Stimulated activated CD4-positive, alpha-beta T cell treated with anti-CD3 and anti-CD28 coated beads, Interleukin-15, amount 100 ng/mL, for 48 hours (primary cell): ENCODE data around the gene DHCR7.

Experiments used
- DNase-seq, 2 donors: peaks; one replicate each; pipeline ENCODE4 v3.0.0-alpha.2; 2020; ENCODE audit warnings: low read depth in 2 of 2

Gene DHCR7, protein sequence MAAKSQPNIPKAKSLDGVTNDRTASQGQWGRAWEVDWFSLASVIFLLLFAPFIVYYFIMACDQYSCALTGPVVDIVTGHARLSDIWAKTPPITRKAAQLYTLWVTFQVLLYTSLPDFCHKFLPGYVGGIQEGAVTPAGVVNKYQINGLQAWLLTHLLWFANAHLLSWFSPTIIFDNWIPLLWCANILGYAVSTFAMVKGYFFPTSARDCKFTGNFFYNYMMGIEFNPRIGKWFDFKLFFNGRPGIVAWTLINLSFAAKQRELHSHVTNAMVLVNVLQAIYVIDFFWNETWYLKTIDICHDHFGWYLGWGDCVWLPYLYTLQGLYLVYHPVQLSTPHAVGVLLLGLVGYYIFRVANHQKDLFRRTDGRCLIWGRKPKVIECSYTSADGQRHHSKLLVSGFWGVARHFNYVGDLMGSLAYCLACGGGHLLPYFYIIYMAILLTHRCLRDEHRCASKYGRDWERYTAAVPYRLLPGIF

DNA sequence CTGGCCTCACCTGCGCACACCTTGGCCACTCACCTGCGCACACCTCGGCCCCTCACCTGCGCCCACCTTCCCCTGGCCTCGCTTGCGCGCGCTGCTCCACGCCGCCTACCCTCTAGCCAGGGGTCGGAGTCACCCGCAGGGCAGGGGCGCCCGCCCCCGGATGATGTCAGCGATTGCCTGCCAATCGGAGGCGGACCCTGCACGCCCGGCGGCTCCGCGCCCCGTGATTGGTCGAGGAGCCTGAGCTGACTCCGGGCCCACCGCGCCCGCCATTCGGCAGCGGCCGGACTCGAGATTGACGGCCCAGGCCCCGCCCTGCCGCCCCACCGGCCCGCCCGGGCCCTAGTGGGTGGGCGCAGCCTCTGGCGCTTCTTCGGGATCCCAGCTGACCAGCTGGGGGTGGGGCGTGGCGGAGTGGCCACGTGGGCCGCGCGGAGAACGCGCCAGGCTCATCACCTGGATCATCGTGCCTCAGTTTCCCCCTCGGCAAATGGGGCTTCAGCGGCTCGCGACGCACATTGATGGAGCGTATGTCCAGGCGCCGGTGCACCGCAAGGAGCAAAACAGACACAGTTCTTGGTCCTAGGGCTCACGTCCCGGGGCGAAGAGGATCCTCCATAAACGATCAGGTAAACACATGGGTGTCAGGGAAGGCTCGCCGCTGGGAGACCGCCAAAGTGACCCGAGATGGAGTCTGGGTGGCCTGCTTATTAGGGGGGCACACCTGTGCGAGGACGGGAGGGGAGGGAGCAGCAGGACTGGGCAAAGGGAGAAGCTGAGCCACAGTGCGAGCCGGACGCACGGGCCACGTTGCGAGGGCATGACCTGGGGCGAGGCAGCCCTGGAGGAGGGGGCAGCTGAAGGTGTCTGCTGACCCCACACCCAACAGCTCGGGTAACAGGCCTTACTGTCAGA is at the start of gene DHCR7:
Gene DHCR7, minus strand, starts transcription at position 137 of the 915 bp plus-strand sequence. CDS start 3,441 bp downstream, outside the sequence.
- DNase-seq: peak; percentile 87 to 95

DNA sequence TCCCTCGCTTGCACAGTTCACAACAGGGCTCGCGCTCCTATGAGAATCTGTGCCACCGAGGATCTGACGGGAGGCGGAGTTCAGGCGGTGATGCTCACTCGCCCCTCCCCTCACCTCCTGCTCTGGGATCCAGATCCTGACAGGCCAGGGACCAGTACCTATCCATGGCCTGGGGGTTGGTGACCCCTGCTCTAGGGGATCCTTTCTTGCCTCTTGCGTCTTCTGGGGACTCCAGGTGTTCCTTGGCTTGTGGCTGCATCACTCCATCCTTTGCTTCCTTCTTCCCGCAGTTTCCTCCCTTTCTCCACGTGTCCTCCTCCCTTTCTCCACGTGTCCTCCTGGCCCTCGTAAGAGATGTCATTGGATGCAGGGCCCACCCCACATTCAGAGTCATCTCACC is 48.2 kb upstream of the DHCR7 start:
- no peak for DNase-seq

DNA sequence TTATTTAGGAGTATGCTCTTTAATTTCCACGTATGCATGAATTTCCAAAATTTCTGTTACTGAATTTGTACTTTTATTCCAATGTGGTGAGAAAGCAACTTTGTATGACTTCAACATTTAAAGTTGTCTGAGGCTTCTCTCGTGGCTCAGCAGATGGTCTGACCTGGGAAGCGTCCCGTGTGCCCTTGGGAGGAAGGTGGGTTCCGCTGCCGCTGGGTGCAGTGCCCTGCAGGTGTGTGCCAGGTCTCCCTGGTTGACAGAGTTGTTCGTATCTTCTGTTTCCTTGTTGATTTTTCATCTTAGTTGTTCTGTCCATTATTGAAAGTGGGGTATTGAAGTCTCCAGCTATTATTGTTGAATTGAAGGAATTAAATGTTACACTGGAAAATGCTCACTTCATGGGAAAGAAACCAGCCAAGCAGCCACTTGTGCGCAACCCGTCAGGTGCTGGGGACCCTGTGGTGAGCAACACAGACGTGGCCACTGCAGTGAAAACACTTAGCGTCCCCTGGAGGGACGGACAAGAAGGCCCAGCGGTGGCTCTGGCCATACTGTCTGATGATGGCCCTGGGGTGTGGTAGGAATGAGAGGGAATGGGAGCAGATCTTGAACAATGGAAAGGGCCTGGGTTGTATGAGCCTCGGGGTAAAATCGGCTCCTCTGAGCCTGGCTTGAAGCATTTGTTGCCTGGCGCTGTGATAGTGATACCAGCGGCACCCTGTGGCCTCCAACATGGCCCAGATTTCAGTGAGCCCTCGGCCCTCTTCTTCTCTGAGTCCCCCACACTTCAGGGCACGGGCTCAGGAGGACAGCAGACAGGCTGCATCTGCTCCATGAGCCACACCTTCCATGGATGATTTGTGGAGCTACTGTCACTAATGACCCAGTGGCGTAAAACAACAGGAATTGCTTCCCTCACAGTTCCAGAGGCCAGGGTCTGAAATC is 47.4 kb upstream of the DHCR7 start:
- no peak for DNase-seq

DNA sequence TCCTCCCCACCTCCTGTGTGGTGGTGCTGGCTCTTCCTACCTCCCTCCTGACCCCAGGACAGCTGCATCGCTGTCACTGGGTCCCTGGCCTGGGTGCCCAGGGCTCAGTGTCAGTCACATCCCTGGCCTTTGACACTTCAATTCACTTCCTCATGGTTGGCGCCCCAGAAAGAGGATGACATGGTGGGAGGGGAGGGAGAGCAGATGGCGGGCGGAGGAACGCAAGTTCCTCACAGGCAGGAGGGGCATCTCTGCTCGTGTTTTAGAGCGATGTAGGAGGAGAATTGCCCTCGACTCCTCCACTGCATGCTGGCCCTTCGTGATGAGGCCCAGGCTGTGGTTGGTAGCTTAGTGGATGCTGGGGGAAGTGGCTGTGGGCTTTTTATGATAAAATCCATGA is 43.7 kb upstream of the DHCR7 start:
- DNase-seq: no peak

DNA sequence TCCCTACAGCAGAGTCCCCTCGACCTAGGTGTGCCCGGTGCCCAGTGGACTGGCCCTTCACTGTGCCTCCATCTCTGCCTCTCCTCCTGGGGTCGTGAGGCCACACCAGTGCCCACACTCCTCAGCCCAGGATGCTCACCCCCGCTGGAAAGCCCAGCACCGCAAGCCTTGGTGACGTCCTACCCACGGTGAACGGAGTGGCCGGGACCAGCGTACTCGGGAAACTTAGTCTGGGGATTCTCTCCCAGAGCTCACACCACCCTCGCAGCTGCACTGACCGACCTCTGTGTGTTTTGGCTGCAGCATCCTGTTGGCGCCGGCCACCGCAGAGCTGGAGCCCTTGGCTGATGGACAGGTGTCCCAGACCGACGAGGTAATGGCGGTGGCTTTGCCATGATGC is 43.3 kb upstream of the DHCR7 start:
- DNase-seq: no peak

DNA sequence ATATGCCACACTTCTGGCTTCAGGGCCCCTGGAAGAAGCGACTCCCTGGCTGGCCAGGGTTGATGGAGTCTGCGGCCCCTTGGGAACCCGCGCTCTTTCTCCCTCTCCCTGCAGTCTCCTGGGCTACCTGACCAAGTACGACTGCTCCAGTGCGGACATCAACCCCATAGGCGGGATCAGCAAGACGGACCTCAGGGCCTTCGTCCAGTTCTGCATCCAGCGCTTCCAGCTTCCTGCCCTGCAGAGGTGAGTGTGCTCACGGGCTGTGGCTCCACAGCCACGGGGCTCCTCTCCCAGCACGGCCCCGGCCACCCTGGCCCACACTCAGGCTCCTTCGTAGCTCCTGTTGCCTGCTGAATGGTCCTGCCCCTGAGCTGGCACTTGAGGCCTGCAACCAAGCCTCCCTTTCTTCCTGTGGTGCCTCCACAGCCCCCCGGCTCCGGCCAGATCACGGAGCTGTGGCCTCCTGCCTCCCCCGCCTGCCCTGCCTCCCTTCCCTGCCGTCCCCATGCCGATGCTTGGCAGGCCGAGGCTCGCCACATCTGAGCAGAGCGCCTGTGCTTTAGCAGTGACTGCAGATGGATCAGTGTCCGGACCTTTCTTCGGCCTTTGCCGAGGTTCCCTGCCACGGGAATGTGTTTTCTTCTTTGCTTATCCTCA is 42.7 kb upstream of the DHCR7 start:
- no peak for DNase-seq

DNA sequence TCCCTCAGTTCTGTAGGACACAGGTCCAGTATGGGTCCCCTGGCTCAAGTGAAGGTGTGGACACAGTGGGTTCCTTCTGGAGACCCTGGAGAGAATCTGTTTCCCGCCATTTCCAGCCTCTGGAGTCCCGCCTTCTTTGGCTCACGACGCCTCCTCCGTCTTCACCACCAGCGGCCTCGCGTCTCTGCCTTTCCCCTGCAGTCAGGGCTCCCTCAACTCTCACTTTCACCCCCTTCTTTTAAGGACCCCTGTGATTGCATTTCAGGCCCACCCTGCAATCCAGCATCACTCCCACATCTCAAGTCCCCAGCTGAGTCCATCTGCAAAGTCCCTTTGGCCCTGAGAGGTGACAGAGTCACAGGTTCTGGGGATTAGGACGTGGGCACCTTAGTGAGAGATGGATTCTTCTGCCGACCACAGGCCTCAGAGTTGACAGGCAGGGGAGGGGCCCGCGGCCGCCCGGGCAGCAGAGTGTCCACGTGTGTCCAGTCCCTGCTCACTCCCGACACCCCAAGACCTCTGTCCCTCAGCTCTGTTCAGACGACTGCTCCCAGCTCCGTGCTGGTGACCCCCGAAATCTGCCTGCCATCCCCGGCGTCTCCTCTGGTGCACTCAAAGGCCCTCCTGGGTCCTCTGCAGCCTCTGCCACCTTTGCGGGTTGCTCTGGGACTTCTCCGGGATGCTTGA is 42.0 kb upstream of the DHCR7 start:
- DNase-seq: no peak

DNA sequence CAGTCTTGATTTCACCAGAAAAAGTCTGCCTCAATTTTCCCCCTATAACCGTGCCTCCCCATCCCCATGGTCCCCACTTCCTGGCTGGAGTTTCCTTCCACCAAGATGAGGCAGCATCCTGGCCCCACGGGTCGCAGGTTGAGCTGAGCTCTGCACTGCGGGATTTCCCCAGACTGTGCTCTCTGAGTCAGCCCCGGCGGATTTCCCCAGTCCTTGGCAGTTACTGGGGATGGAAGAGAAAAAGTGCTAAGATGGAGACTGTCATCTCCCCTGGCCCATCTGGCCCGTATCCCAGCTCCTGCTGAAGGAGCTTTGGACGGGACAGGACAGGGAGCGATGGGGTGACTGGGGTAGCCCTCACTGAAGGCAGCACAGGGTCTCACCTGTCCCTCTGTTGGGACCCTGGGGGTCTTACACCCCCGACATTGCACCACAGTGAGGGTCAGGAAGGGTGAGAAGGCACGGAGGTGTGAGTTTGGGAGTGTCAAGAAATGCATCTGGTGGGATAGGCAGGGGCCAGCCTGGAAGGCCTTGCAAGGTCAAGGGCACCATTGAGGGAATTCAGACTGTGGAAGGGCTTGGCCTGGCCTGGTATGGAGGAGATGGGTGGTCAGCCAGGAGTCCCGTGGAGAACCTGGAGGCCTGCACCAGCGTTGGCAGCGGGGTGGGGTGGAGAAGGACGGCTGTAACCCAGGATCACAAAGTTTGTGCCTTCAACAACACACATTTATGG is 41.3 kb upstream of the DHCR7 start:
- DNase-seq: peak; percentile 49 to 55

DNA sequence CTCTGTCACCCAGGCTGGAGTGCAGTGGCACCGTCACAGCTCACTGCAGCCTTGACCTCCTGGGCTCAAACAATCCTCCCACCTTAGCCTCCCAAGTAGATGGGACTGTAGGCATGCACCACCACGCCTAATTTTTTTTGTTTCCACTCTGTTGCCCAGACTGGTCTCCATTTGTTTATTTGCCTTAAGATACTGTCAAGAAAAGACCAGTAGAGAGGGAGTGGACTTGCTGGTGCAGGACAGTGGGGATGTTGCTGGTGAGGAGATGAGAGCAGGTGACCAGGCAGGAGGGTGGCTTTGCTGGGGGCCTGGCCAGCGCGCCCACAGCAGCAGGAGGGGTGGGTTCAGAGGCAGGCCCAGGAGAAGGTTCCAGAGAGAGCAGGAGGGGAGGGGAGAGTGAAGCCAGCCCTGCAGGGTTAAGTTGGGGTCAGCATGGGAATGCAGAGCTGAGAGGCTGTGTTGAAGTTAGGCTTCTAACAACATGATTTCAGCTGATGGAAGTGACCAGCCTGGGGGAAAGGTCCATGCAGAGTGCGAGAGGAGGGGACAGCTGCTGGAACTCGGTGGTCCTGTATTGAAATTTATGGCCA is 40.6 kb upstream of the DHCR7 start:
- DNase-seq: no peak

DNA sequence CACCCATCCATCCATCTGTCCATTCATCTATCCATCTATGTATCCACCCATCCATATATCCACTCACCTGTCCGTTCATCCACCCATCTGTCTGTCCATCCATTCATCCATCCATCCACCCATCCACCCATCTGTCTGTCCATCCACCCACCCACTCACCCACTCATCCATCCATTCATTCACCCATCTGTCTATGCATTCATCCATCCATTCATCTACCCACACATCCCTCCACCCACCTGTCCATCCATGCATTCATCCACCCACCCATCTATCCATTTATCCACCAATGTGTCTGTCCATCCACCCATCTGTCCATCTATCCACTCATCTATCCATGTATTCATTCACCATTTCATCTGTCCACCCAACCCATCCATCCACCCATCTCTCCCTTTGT is 38.1 kb upstream of the DHCR7 start:
- DNase-seq: no peak

DNA sequence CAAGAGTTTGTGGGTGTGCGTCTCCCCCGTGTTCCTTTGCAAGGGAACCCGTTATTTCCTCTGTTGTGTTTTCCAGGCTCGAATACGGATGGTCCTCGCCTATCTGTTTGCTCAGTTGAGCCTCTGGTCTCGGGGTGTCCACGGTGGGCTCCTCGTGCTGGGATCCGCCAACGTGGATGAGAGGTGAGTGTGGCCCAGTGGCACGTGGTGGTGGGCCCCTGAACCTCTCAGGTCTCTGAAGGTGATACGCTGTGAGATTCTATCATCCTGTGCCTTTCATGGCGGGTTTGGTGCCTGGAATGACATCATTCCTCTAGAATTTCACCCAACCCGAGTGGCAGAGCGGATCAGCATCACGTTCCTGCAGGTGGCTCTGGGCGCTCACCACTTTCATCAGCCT is 37.3 kb upstream of the DHCR7 start:
- no peak for DNase-seq

DNA sequence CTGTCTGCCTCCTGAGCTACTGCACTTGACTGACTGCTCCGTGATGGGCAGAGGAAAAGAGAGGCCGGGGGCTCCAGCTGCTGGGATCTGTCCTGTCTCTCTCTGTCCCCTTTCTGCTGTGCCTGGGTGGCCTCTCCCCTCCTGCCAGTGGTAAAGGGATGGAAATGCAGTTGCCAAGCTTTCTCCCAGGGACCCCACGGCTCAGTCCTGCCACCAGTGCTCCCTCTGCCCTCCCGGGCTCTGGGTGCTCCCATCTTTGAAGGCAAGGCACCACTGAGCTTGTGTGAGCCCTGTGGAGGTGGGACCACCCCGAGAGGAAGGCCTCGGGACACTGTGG is 36.8 kb upstream of the DHCR7 start:
- DNase-seq: no peak

DNA sequence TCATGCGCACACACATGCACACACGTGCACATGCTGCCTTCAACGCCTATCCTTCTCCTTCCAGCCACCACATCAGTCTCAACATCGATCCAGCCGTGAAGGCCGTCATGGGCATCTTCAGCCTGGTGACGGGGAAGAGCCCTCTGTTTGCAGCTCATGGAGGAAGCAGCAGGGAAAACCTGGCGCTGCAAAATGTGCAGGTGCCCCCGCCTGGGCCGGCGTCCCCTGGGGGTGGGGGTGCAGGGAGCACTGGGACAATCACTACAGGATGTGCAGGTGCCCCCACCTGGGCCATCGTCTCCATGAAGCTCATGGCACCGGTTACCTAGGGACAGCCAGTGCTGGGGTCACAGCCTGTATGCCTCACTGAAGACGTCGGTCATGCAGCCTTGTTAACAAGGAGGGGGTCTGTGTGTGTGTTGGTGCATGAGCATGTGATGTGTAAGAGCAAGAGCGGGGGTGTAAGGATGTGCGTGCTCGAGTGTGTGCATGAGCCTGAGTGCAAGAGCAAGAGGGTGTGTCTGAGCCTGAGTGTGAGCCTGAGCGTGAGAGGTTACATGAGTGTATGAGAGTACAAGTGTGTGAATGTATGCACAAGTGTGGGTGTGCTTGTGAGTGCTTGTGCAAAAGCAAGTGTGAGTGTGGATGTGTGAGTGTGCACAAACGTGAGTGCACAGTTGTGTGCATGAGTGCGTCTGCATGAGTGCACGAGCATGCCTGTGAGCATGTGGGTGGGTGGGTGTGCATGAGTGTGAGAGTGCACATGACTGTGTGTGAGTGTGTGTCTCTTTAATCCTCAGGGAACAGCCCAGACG is 36.3 kb upstream of the DHCR7 start:
- no peak for DNase-seq

DNA sequence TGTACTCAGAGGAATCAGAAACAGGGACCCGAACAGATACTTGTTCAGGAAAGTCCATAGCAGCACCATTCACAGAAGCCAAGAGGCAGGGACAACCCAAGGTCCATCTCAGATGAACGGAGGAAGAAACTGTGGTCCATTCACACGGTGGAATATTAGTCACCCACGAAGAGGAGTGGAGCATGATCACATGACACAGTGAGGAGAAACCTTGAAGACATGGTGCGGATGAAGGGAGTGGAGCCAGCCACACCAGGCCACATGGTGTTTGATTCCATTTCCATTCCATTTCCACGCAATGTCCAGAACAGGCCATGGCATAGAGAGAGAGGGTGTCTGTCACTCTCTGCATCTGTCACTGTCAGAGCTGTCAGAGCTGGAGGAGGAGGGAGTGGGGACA is 35.5 kb upstream of the DHCR7 start:
- no peak for DNase-seq

DNA sequence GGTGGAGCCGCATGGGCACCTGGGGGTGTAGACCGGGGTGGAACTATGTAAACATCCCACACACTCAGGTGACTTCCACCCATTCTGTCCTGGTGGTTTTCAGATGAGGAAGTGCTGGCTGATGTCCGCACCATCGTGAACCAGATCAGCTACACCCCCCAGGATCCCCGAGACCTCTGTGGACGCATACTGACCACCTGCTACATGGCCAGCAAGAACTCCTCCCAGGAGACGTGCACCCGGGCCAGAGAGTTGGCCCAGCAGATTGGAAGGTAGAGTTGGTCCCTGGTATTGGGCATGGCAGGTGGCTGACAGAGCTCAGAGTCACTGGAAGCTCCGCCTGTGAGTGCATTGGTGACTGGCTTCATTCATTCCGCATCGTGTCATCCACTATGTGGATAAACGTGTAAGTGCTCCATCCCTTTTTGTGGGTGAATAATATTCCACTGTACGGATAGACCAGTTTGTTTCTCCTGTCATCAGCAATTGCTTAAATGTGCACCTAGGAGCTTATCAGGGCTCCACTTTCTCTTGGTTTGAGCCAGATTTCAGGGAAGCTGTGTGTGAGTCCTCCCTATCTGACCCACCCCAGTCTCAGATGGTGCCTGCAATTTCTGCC is 34.7 kb upstream of the DHCR7 start:
- no peak for DNase-seq

DNA sequence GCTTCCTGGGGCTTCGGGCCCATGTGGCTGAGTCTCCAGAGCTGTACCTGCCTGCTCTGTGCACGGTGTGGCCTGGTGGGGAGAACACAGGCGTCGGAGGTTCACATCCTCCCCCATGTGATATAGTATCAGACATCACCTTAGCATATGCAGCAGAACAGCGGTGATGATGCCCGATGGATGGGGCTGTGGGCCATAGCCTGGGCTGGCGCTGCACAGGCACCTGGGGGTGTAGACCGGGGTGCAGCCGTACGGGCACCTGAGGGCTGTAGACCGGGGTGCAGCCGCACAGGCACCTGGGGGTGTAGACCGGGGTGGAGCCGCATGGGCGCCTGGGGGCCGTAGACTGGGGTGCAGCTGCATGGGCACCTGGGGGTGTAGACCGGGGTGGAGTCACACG is 34.0 kb upstream of the DHCR7 start:
- DNase-seq: no peak

DNA sequence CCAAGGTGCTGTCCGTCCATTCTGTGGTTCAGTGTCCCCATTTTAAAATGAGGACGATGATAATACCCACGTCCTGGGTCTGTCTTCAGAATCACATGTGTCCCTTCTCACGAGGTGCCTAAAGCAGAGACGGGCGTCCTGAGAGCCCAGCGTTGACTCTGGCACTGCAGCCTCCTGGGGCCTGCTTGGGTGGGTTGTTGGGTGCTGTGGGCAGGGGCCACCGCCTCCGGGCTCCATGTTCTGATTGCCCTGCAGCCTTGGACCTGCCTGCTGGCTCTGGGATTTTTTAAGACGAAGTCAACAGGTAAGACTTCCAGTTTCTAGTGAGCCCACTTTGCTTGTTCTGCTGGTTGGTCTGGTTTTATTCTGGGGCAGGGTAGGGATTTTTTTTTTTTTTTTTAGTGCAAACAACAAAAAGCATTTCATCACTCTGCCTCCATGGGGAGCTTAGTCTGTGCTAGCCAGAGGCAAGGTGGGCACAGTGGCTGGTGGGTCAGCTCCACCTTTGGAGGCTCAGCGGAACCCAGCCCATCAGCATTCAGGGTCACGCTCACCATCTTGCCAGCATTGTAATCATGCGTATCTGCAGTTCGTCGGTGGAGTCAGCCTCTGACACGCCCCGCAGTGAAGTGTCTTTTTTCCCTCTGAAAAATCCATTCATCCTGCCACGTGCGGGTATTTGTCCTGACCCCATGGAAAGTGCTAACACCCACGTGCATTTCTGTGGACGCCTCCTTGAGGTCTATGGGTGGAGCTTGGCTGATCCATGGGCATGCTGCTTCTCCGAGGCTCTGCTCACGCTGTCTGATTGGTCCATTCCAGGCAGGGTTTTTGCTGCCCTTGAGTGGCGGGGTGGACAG is 33.1 kb upstream of the DHCR7 start:
- no peak for DNase-seq
